GM12873 (cell line): ENCODE results near the gene SERPINA4.

Source experiments
- TF ChIP-seq, protein P1 (sequence below): IDR thresholded peaks from 2 replicates; pipeline ENCODE4 v1.5.1; 2012; ENCODE audit warnings: low read depth, mild to moderate bottlenecking, moderate library complexity, low read length, control low read depth; ENCODE audit not compliant: insufficient read depth; ENCODE audit errors: missing control alignments

The SERPINA4 gene

DNA sequence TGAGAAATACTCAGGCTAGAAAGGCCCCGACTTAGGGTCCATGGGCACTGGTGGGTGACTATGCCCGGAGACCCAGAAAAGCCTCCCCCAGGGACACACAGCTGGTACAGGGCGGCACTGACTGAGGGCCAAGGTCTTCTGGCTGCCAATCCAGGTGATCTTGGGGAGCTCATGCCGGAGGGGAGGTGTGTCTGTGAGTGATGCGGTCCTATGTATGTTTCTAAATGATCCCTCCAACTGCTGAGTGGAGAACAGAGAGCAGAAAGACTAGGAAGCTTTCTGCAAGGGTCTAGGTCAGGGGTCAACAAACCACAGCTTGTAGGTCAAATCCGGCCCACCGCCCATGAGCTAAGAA lies 391 bp downstream of the SERPINA4 start:
- TF ChIP-seq, protein P1, sequence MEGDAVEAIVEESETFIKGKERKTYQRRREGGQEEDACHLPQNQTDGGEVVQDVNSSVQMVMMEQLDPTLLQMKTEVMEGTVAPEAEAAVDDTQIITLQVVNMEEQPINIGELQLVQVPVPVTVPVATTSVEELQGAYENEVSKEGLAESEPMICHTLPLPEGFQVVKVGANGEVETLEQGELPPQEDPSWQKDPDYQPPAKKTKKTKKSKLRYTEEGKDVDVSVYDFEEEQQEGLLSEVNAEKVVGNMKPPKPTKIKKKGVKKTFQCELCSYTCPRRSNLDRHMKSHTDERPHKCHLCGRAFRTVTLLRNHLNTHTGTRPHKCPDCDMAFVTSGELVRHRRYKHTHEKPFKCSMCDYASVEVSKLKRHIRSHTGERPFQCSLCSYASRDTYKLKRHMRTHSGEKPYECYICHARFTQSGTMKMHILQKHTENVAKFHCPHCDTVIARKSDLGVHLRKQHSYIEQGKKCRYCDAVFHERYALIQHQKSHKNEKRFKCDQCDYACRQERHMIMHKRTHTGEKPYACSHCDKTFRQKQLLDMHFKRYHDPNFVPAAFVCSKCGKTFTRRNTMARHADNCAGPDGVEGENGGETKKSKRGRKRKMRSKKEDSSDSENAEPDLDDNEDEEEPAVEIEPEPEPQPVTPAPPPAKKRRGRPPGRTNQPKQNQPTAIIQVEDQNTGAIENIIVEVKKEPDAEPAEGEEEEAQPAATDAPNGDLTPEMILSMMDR = no peak

- TF ChIP-seq, protein P1 = no peak
Observed at GRCh38 chr14:94562022-94562421, 780 bp downstream of the SERPINA4 start.

DNA sequence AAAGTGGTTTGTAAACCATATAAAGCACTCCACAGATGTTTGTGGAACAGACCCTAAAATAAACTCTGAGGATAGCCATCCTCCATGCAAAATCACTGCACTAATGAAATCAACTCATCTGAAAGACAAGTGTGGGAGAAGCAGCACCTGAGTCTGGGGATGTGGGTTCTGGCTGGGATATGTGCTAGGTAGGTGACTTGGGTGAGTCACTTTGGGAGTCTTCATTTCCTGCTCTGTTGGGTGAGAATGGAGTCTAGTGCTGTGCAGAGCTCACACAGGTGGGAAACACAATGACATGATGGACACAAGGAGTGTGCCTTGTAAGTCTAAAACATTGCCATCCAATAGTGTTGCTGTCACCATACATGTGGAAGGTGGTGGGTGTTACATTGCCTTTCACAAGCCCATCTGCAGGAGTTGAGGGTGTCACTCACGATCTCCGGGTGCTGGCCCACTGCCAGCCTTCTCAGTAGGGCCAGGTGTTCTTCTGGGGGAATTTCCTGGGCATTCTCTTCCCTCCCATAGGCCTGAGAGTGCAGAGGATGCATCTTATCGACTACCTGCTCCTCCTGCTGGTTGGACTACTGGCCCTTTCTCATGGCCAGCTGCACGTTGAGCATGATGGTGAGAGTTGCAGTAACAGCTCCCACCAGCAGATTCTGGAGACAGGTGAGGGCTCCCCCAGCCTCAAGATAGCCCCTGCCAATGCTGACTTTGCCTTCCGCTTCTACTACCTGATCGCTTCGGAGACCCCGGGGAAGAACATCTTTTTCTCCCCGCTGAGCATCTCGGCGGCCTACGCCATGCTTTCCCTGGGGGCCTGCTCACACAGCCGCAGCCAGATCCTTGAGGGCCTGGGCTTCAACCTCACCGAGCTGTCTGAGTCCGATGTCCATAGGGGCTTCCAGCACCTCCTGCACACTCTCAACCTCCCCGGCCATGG lies 2.0 kb downstream of the SERPINA4 start:
- TF ChIP-seq, protein P1 = no peak

- TF ChIP-seq, protein P1 = no peak
Observed at GRCh38 chr14:94564381-94564780, 3.1 kb downstream of the SERPINA4 start.

- TF ChIP-seq, protein P1 = no peak
Observed at GRCh38 chr14:94568186-94568585, 6.9 kb downstream of the SERPINA4 start.

- TF ChIP-seq, protein P1 = no peak
Observed at GRCh38 chr14:94569381-94570001, 8.2 kb downstream of the SERPINA4 start.

DNA sequence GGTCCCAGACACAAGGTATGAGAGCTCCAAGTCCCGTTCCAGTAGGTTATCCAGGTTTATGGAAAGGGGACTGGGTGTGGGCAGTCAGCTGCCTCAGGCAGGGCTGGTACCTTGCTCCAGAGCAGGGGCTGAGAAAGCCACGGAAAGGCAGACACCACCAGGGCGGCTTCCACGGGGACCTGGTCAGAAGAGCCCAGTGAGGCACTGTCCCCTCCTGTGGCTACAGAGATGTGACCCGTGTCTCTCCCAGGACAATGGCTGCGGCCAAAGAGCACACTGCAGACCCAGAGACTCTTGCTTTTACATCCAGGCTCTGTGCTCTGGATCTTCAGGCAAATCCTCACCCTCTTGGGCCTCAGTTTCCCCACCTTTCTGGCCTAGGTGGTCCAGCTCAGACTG lies 8.8 kb downstream of the SERPINA4 start:
- TF ChIP-seq, protein P1 = no peak
